Kidney capillary endothelial cell (primary cell): ENCODE data around the gene FGFBP3.

ENCODE experiments used
- DNase-seq: peaks from one replicate; pipeline ENCODE4 v3.0.0-alpha.2; 2018; ENCODE audit warnings: low spot score

FGFBP3 gene

DNA sequence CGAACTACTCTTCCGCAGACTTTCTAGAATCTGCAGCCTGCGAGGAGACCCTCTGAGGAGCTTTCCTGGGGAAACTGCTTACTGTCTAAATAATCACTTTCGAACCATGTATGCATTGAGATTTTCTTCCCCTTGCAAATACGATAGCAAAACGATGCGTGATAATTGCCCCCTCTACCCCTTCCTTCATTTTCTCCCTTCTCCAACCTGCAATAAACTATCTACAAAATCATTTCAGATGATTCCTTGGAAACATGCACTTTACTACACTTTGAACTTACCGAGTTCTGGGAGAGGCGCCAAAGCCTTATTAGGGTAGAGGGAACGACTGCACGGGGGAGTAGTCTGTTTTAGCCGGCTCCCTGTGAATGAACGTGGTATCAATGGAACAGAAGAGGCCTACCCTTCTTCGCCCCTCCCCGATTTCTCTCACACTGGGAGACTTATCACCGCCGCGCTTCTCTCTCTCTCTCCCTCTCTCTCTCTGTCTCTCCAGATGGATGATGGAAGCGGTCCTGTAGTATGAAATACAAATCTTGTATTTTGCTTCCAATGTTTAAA, at the start of gene FGFBP3:
Gene FGFBP3, minus strand, starts transcription at position 370 of the 561 bp plus-strand sequence. CDS start 517 bp downstream, outside the sequence.
- no peak for DNase-seq

DNA sequence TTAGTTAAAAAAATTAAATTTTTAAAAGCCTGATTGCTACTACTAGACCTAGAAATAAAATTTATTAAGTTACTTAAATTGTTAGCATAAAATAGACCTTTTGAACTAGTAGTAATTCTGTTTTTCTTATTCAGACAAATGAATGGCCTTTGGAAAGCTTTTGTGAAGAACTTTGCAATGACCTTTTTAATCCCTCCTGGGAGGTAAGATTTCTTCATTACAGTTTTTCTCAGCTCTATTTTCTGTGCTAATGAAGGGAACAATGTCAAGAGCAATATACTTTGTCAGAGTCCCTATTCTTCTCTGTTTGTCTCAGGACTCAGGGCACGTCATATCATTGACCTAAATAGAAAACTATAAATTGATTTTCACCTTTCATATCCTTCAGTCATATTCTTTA, 47.8 kb upstream of the FGFBP3 start:
- DNase-seq, result no peak

DNA sequence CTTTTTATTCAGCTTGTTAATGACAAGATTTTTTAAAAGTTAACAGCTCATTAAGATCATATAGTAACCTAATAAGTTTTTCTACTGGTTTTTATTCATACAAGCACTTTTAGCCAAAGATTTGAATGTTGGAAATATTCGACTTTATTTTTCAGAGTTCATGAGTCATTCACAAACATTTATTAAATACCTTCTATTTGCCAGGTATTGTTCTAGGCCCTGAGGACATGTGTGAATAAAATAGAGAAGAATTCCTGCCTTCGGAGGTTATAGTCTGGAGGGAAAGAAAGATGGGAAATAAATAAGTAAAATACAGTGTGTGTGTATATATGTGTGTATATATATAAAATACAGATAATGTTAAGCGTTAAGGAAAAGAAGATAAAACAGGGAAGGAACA, 45.8 kb upstream of the FGFBP3 start:
- no peak for DNase-seq

- no peak for DNase-seq
Measured at GRCh38 chr10:91953600-91954160, 44.4 kb upstream of the FGFBP3 start.

DNA sequence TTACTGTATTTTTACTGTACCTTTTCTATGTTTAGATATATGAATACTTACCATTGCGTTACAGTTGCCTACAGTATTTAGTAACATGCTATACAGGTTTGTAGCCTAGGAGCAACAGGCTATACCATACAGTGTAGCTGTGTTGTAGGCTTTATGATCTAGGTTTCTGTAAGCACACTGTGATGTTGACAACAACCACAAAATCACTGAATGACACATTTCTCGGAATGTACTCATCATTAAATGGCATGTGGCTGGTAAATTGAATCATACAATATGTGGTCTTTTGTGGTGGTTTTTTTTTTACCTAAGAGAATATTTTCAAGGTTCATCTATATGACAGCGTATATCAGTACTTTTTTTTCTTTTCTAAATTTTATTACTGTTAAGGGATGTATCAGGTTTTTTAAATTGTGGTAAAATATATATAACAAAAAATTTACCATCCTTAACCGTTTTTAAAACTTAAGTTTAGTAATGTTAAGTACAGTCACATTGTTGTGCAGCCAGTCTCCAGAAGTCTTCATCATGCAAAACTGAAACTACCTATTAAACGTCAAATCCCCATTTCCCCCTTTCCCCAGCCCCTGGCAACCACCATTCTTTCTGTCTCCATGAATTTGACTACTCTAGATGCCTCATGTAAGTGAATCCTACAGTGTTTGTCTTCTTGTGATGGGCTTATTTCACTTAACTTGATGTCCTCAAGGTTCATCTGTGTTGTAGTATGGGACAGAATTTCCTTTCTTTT, 35.8 kb upstream of the FGFBP3 start:
- DNase-seq, result no peak

- no peak for DNase-seq
Measured at GRCh38 chr10:91941426-91941825, 32.1 kb upstream of the FGFBP3 start.

GRCh38 chr10:91939653-91940052, 30.4 kb upstream of the FGFBP3 start:
- no peak for DNase-seq

- no peak for DNase-seq
Measured at GRCh38 chr10:91935886-91936285, 26.6 kb upstream of the FGFBP3 start.

DNA sequence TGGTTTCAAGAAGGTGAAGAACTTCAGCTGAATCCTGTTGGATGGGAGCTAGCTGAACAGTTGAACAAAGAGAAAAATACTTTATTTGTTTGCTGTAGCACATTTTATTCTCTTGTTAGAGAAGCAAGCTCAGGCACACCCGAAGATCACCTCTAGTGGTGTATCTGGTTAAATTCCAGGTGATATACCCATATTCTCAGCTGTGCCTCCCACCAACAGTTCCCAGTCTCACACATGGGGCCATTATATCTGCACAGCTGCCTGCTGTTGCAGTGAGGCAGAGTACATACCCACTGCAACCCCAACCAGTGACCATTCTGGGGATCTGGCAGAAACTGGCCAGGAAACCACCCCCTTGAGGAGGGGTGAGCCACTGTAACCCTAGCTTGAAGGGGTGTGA, 23.5 kb upstream of the FGFBP3 start:
- DNase-seq, result no peak

- DNase-seq, result no peak
Measured at GRCh38 chr10:91931526-91932190, 22.4 kb upstream of the FGFBP3 start.

- DNase-seq, result no peak
Measured at GRCh38 chr10:91930939-91931338, 21.7 kb upstream of the FGFBP3 start.

GRCh38 chr10:91925022-91925320, 15.7 kb upstream of the FGFBP3 start:
- no peak for DNase-seq

GRCh38 chr10:91924212-91925021, 15.1 kb upstream of the FGFBP3 start:
- peak; percentile 34 for DNase-seq

DNA sequence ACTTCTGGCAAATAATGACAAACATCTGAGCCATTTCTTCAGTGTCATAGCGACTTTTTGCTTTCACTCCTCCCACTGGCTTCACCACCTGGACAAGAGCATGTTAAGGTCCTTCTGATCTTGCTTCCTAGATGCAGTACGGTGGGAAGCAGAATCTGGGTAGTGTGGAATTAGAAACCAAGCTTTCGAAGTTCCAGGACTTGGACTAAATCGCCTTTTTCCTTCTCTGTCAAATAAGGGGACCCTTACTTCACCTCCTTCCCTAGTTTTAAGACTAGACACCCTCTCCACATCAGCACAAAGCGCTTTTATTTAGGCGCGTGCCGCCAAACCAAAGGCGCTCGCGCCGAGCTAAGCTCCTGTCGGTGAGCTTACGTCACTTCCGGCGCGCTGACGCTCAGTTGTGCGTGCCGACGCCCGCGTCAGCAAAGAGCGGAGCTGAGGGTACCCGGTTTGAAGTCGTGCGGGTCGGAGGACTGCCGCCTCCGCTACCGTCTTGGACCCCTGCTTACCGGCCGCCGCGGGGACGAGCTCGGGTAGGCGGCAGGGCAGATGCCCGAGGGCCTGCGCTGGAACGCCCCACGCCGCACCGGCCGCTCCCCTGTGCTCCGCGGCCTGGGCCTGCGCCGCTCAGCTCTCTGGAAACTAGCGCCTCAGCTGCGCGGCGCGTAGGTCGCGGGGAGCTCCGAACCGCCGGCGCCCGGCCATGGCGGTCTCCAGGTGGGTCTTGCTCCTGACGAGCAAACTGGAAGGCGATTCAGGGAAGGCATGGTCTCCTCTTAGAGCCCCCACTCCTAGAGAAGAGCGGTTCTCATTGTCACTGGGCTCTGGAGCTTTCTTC, 14.3 kb upstream of the FGFBP3 start, which contains the start of gene BTAF1:
Gene BTAF1, plus strand, starts transcription at position 400 of the 841 bp plus-strand sequence. Its CDS starts 307 bp downstream, at position 707.
- peak; percentile 86 for DNase-seq

DNA sequence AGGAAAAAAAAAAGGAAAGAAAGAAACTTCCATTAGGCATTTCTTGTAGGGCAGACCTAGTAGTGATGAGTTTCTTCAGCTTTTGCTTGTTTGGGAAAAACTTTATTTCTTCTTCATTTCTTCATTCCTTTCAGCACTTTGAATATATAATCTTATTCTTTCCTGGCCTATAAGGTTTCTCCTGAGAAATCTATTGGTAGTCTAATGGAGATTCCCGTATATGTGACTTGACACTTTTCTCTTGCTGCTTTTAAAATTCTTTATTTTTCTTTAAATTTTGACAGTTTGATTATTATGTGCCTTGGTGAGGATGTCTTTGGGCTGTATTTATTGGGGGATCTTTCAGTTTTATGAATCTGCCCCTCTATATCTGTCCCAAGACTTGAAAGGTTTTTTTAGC, 10.4 kb upstream of the FGFBP3 start:
- DNase-seq, result no peak

- no peak for DNase-seq
Measured at GRCh38 chr10:91910467-91910866, 1.2 kb upstream of the FGFBP3 start.

GRCh38 chr10:91908337-91909116, 759 bp downstream of the FGFBP3 start:
- peak; percentile 79 for DNase-seq

- no peak for DNase-seq
Measured at GRCh38 chr10:91907914-91908336, 1.4 kb downstream of the FGFBP3 start.

DNA sequence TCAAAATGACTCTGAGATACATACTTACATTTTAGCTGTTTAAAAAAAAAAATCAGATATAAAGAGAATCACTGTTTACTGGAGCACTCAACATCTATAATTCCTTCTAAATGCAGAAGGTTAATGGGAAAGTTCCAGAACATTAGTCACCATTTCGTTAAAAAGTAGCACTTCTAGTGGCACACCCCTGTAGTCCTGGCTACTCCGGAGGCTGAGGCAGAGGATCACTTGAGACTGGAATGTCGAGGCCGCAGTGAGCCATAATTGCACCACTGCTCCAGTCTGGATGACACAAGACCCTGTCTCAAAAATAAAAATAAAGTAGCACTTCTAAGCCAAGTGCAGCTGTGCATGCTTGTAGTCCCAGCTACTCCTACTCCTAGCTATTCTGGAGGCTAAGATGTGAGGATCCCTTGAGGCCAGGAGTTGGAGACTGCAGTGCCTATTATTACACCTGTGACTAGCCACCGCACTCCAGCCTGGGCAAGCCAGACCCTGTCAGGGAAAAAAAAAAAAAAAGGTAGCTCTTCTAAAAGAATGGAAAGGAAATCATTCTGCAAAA, 2.2 kb downstream of the FGFBP3 start:
- no peak for DNase-seq
